Measurements from ENCODE around the gene ZFPM1. TPM values are rescaled to one million over a fixed set of nuclear protein-coding genes. Genes with fewer than 3 reads are reported as not detected.

ZFPM1 gene
- total and polyA plus RNA-seq, 4 donors: 0.19 to 12.8 (median 5.3) TPM

DNA sequence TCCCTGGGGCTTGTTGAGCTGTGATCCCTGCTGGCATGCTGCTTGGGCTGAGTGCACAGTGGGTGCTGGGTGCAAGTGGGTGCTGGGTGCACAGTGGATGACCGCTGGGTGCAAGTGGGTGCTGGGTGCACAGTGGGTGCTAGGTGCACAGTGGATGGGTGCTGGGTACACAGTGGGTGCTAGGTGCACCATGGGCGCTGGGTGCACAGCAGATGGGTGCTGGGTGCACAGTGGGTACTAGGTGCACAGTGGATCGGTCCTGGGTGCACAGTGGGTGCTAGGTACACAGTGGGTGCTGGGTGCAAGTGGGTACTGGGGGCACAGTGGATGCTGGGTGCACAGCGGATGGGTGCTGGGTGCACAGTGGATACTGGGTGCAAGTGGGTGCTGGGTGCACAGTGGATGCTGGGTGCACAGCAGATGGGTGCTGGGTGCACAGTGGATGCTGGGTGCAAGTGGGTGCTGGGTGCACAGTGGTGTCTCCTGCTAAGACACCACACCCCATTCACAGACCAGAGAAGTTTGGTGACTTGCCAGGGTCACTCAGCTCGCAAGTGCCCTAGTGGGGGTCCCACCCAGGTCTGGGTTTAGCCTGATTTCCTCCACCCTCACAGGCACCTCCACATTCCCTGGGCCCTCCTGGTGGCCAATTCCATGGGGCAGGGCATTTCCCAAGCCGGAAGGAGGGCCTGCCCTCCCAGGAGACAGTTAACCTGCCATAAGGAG, 33.5 kb downstream of the ZFPM1 start:
- H3K9me3 ChIP-seq (ENCODE audit: control insufficient read depth in 4 of 4, low read length in 3 of 4): no peaks in the 10 kb centered on the region
- 96% methylated on average over 6 of the region's 6 CpGs for WGBS
- no peaks in the 10 kb centered on the region for H3K27me3 ChIP-seq (ENCODE audit: control insufficient read depth in 4 of 4, insufficient read depth in 4 of 4, low read length in 3 of 4)
- TF ChIP-seq JUND (IDR thresholded peaks at IDR 0.05) (no peak), NR2F2 (IDR thresholded peaks at IDR 0.05) (no peak), SP1 (IDR thresholded peaks at IDR 0.05) (no peak), TAF1 (conservative IDR thresholded peaks at IDR 0.05) (no peak), RXRA (IDR thresholded peaks at IDR 0.05) (no peak), FOXA2 (IDR thresholded peaks at IDR 0.05) (no peak), HNF4G (IDR thresholded peaks at IDR 0.05) (no peak), RAD21 (IDR thresholded peaks at IDR 0.05) (no peak), YY1 (IDR thresholded peaks at IDR 0.05) (no peak), EGR1 (IDR thresholded peaks at IDR 0.05; ENCODE audit: low read depth in 2 of 2) (no peak)
- TF ChIP-seq, protein P1, sequence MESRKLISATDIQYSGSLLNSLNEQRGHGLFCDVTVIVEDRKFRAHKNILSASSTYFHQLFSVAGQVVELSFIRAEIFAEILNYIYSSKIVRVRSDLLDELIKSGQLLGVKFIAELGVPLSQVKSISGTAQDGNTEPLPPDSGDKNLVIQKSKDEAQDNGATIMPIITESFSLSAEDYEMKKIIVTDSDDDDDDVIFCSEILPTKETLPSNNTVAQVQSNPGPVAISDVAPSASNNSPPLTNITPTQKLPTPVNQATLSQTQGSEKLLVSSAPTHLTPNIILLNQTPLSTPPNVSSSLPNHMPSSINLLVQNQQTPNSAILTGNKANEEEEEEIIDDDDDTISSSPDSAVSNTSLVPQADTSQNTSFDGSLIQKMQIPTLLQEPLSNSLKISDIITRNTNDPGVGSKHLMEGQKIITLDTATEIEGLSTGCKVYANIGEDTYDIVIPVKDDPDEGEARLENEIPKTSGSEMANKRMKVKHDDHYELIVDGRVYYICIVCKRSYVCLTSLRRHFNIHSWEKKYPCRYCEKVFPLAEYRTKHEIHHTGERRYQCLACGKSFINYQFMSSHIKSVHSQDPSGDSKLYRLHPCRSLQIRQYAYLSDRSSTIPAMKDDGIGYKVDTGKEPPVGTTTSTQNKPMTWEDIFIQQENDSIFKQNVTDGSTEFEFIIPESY (IDR thresholded peaks at IDR 0.05): no peak
- TF ChIP-seq, protein P2, sequence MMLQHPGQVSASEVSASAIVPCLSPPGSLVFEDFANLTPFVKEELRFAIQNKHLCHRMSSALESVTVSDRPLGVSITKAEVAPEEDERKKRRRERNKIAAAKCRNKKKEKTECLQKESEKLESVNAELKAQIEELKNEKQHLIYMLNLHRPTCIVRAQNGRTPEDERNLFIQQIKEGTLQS (IDR thresholded peaks at IDR 0.05): no peak
- TF ChIP-seq, protein P3, sequence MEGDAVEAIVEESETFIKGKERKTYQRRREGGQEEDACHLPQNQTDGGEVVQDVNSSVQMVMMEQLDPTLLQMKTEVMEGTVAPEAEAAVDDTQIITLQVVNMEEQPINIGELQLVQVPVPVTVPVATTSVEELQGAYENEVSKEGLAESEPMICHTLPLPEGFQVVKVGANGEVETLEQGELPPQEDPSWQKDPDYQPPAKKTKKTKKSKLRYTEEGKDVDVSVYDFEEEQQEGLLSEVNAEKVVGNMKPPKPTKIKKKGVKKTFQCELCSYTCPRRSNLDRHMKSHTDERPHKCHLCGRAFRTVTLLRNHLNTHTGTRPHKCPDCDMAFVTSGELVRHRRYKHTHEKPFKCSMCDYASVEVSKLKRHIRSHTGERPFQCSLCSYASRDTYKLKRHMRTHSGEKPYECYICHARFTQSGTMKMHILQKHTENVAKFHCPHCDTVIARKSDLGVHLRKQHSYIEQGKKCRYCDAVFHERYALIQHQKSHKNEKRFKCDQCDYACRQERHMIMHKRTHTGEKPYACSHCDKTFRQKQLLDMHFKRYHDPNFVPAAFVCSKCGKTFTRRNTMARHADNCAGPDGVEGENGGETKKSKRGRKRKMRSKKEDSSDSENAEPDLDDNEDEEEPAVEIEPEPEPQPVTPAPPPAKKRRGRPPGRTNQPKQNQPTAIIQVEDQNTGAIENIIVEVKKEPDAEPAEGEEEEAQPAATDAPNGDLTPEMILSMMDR (IDR thresholded peaks at IDR 0.05; ENCODE audit: low read depth, low read length, missing input control): no peak
- TF ChIP-seq, protein P4, sequence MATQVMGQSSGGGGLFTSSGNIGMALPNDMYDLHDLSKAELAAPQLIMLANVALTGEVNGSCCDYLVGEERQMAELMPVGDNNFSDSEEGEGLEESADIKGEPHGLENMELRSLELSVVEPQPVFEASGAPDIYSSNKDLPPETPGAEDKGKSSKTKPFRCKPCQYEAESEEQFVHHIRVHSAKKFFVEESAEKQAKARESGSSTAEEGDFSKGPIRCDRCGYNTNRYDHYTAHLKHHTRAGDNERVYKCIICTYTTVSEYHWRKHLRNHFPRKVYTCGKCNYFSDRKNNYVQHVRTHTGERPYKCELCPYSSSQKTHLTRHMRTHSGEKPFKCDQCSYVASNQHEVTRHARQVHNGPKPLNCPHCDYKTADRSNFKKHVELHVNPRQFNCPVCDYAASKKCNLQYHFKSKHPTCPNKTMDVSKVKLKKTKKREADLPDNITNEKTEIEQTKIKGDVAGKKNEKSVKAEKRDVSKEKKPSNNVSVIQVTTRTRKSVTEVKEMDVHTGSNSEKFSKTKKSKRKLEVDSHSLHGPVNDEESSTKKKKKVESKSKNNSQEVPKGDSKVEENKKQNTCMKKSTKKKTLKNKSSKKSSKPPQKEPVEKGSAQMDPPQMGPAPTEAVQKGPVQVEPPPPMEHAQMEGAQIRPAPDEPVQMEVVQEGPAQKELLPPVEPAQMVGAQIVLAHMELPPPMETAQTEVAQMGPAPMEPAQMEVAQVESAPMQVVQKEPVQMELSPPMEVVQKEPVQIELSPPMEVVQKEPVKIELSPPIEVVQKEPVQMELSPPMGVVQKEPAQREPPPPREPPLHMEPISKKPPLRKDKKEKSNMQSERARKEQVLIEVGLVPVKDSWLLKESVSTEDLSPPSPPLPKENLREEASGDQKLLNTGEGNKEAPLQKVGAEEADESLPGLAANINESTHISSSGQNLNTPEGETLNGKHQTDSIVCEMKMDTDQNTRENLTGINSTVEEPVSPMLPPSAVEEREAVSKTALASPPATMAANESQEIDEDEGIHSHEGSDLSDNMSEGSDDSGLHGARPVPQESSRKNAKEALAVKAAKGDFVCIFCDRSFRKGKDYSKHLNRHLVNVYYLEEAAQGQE (IDR thresholded peaks at IDR 0.05): no peak
- peaks cover 36 to 93% (median 74%) of the 10 kb centered on the region in 4 donors for H3K4me1 ChIP-seq (ENCODE audit: control insufficient read depth in 4 of 4, insufficient read depth in 4 of 4, low read length in 3 of 4)
- no peak for DNase-seq (ENCODE audit: low spot score)
- H3K27ac ChIP-seq (ENCODE audit: low read depth in 1 of 2, low read length in 2 of 2): no peak overlapping the region
- no peak overlapping the region for H3K9ac ChIP-seq (ENCODE audit: low read depth in 1 of 2, low read length in 2 of 2)
- H3K36me3 ChIP-seq (ENCODE audit: control insufficient read depth in 4 of 4, insufficient read depth in 3 of 4, low read depth in 1 of 4, low read length in 3 of 4): no peaks in the 10 kb centered on the region
- H3K4me3 ChIP-seq (ENCODE audit: low read depth in 1 of 3, low read length in 3 of 3): no peak overlapping the region

DNA sequence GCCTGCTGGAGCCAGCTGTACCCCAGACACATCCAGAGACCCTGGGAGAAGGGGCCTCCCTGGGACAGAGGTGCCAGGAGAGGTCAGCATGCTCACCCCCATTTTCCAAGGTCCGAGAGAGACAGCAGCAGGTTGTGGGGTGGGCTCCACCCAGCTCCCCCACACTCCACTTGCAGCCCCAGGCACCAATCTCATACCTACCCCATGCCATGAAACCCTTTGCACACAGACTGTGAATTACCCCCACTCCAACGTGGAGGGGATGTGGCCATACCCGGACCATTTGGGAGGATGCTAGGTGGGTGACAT, 34.0 kb downstream of the ZFPM1 start:
- Histone ChIP-seq H3K9ac (ENCODE audit: low read depth in 1 of 2, low read length in 2 of 2) (no peak overlapping the region), H3K27ac (ENCODE audit: low read depth in 1 of 2, low read length in 2 of 2) (no peak overlapping the region)
- 92% methylated on average over 3 of the region's 3 CpGs for WGBS

More for the DNA sequence above, 34.0 kb downstream of the ZFPM1 start:
- TF ChIP-seq, protein P2 (IDR thresholded peaks at IDR 0.05): no peak
- TF ChIP-seq NR2F2 (IDR thresholded peaks at IDR 0.05): no peak
- TF ChIP-seq, protein P5, sequence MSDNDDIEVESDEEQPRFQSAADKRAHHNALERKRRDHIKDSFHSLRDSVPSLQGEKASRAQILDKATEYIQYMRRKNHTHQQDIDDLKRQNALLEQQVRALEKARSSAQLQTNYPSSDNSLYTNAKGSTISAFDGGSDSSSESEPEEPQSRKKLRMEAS (IDR thresholded peaks at IDR 0.05): no peak
- H3K4me1 ChIP-seq (ENCODE audit: control insufficient read depth in 4 of 4, insufficient read depth in 4 of 4, low read length in 3 of 4): peaks cover 40 to 93% (median 75%) of the 10 kb centered on the region in 4 donors
- no peak for DNase-seq (ENCODE audit: low spot score)
- no peaks in the 10 kb centered on the region for H3K27me3 ChIP-seq (ENCODE audit: control insufficient read depth in 4 of 4, insufficient read depth in 4 of 4, low read length in 3 of 4)
- no peak overlapping the region for H3K4me3 ChIP-seq (ENCODE audit: low read depth in 1 of 3, low read length in 3 of 3)
- no peaks in the 10 kb centered on the region for H3K9me3 ChIP-seq (ENCODE audit: control insufficient read depth in 4 of 4, low read length in 3 of 4)
- no peaks in the 10 kb centered on the region for H3K36me3 ChIP-seq (ENCODE audit: control insufficient read depth in 4 of 4, insufficient read depth in 3 of 4, low read depth in 1 of 4, low read length in 3 of 4)

Data from liver (tissue), 9 donors.